ENCODE data around the gene UBE2J2.

- TF ChIP-seq ARNTL (CRISPR knock-in tag; IDR thresholded peaks at IDR 0.05; ENCODE audit: borderline replicate concordance, low read depth): no peak
- TF ChIP-seq ZNF70 (CRISPR knock-in tag; IDR thresholded peaks at IDR 0.05): no peak
- no peak for TF ChIP-seq ZNF565 (CRISPR knock-in tag; conservative IDR thresholded peaks at IDR 0.05; ENCODE audit: low read depth)
- no peak for TF ChIP-seq POU6F1 (CRISPR knock-in tag; IDR thresholded peaks at IDR 0.05; ENCODE audit: borderline replicate concordance, low read depth)
- TF ChIP-seq CSDC2 (CRISPR knock-in tag; IDR thresholded peaks at IDR 0.05): no peak
- no peak for TF ChIP-seq PATZ1 (CRISPR knock-in tag; IDR thresholded peaks at IDR 0.05; ENCODE audit: borderline replicate concordance)
- TF ChIP-seq RARB (CRISPR knock-in tag; IDR thresholded peaks at IDR 0.05): no peak
- no peak for TF ChIP-seq ZFP3 (CRISPR knock-in tag; IDR thresholded peaks at IDR 0.05)
- no peak for TF ChIP-seq ZFP30 (CRISPR knock-in tag; IDR thresholded peaks at IDR 0.05)
- TF ChIP-seq TOX (CRISPR knock-in tag; IDR thresholded peaks at IDR 0.05; ENCODE audit: borderline replicate concordance): no peak
- no peak for TF ChIP-seq ISL1 (CRISPR knock-in tag; IDR thresholded peaks at IDR 0.05)
- TF ChIP-seq PPARA (CRISPR knock-in tag; IDR thresholded peaks at IDR 0.05; ENCODE audit: borderline replicate concordance): no peak
- no peak for TF ChIP-seq ZNF8 (CRISPR knock-in tag; IDR thresholded peaks at IDR 0.05)
- TF ChIP-seq, protein P1, sequence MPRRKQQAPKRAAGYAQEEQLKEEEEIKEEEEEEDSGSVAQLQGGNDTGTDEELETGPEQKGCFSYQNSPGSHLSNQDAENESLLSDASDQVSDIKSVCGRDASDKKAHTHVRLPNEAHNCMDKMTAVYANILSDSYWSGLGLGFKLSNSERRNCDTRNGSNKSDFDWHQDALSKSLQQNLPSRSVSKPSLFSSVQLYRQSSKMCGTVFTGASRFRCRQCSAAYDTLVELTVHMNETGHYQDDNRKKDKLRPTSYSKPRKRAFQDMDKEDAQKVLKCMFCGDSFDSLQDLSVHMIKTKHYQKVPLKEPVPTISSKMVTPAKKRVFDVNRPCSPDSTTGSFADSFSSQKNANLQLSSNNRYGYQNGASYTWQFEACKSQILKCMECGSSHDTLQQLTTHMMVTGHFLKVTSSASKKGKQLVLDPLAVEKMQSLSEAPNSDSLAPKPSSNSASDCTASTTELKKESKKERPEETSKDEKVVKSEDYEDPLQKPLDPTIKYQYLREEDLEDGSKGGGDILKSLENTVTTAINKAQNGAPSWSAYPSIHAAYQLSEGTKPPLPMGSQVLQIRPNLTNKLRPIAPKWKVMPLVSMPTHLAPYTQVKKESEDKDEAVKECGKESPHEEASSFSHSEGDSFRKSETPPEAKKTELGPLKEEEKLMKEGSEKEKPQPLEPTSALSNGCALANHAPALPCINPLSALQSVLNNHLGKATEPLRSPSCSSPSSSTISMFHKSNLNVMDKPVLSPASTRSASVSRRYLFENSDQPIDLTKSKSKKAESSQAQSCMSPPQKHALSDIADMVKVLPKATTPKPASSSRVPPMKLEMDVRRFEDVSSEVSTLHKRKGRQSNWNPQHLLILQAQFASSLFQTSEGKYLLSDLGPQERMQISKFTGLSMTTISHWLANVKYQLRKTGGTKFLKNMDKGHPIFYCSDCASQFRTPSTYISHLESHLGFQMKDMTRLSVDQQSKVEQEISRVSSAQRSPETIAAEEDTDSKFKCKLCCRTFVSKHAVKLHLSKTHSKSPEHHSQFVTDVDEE (CRISPR knock-in tag; IDR thresholded peaks at IDR 0.05): no peak
Measured at GRCh38 chr1:1291023-1291528, 17.4 kb upstream of the UBE2J2 start.

Data from SK-N-SH treated with all-trans-retinoic acid at 6 μM for 48 hours (cell line).